GM12874 (cell line): ENCODE data around the gene CDK10.

ENCODE experiments used
- TF ChIP-seq, protein P1 (sequence below): IDR thresholded peaks from 2 replicates; pipeline ENCODE4 v1.5.1; 2011; ENCODE audit warnings: low read depth, mild to moderate bottlenecking, control low read depth, low read length, moderate library complexity; ENCODE audit not compliant: insufficient read depth

Gene CDK10

DNA sequence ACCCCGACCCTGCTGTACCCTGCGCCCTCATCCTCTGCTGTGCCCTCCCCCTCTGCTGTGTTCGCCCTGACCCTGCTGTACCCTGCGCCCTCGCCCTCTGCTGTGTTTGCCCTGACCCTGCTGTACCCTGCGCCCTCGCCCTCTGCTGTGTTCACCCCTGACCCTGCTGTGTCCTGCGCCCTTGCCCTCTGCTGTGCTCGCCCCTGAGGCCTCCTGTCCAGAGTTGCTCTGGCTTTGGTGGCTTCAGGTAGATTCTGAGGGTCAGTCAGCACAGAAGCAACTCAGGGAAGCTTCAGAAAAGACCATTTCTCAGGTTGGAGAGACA is 46.4 kb downstream of the CDK10 start:
- TF ChIP-seq, protein P1, sequence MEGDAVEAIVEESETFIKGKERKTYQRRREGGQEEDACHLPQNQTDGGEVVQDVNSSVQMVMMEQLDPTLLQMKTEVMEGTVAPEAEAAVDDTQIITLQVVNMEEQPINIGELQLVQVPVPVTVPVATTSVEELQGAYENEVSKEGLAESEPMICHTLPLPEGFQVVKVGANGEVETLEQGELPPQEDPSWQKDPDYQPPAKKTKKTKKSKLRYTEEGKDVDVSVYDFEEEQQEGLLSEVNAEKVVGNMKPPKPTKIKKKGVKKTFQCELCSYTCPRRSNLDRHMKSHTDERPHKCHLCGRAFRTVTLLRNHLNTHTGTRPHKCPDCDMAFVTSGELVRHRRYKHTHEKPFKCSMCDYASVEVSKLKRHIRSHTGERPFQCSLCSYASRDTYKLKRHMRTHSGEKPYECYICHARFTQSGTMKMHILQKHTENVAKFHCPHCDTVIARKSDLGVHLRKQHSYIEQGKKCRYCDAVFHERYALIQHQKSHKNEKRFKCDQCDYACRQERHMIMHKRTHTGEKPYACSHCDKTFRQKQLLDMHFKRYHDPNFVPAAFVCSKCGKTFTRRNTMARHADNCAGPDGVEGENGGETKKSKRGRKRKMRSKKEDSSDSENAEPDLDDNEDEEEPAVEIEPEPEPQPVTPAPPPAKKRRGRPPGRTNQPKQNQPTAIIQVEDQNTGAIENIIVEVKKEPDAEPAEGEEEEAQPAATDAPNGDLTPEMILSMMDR: no peak

DNA sequence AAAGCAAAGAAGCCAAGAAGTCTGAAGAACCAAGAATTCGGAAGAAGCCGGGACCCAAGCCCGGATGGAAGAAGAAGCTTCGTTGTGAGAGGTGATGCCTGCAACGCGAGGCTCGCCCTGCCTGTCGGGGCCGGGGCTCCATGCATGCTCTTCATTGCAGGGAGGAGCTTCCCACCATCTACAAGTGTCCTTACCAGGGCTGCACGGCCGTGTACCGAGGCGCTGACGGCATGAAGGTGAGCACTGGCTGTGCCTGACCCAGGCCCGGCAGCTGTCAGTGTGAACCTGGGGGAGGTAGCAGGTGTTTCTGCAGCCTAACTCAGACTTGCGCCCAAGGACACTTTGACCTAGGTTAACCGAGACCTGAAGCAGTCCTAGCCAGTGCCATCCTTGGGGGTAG is 46.8 kb downstream of the CDK10 start:
- TF ChIP-seq, protein P1: no peak

DNA sequence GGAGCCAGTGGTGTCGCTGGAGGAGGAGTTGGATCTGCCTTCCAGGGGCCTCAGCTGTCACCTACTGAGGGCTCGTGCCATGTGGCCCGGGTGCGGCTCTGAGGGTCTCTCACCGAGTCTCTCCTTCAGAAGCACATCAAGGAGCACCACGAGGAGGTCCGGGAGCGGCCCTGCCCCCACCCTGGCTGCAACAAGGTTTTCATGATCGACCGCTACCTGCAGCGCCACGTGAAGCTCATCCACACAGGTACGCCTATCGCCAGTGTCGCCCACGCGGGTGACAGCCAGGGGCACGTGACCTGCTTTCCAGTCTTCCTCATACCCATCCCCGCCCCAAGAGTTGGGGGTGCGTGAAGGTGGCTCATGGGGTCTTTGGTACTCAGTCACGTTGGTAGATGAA is 47.3 kb downstream of the CDK10 start:
- TF ChIP-seq, protein P1: no peak

DNA sequence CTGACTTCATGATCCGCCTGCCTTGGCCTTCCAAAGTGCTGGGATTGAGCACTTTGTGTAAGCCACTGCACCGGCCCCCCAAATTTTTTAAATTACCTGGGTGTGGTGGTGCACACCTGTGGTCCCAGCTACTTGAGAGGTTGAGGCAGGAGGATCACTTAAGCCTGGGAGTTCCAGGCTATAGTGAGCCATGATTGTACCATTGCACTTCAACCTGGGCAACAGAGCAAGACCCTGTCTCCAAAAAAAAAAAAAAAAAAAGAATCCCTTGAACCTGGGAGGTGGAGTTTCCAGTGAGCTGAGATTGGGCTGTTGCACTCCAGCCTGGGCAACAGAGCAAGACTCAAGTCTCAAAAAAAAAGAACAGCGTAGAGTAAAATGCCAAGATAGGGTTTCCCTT is 50.1 kb downstream of the CDK10 start:
- TF ChIP-seq, protein P1: no peak

DNA sequence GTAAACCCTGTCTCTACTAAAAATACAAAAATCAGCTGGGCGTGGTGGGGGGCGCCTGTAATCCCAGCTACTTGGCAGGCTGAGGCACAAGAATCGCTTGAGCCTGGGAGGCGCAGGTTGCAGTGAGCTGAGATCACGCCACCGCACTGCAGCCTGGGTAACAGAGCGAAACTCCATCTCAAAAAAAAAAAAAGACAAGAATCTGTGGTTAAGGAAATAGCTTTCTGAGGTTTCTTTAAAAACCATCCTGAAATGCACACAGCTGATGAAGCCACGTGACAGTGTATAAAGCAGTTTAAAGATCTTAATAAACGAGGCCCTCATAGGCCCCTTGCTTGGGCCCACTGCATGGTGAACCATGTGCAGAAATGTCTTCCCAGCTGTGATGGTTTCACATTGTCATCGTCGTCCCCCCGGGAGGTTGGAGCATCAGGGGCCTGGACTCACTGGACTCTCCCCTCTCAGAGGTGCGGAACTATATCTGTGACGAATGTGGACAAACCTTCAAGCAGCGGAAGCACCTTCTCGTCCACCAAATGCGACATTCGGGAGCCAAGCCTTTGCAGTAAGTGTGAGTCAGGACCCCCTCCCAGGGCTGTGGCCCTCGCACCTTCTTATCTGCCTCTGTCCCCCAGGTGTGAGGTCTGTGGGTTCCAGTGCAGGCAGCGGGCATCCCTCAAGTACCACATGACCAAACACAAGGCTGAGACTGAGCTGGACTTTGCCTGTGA is 51.0 kb downstream of the CDK10 start:
- TF ChIP-seq, protein P1: no peak

DNA sequence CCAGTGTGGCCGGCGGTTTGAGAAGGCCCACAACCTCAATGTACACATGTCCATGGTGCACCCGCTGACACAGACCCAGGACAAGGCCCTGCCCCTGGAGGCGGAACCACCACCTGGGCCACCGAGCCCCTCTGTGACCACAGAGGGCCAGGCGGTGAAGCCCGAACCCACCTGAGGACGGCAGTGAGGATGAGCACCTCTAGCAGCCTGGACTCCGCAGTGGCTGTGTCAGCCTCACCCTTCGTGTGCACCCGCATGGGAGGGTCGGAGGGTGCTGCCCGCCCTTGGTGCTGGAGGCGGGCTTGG is 51.5 kb downstream of the CDK10 start:
- TF ChIP-seq, protein P1: no peak

DNA sequence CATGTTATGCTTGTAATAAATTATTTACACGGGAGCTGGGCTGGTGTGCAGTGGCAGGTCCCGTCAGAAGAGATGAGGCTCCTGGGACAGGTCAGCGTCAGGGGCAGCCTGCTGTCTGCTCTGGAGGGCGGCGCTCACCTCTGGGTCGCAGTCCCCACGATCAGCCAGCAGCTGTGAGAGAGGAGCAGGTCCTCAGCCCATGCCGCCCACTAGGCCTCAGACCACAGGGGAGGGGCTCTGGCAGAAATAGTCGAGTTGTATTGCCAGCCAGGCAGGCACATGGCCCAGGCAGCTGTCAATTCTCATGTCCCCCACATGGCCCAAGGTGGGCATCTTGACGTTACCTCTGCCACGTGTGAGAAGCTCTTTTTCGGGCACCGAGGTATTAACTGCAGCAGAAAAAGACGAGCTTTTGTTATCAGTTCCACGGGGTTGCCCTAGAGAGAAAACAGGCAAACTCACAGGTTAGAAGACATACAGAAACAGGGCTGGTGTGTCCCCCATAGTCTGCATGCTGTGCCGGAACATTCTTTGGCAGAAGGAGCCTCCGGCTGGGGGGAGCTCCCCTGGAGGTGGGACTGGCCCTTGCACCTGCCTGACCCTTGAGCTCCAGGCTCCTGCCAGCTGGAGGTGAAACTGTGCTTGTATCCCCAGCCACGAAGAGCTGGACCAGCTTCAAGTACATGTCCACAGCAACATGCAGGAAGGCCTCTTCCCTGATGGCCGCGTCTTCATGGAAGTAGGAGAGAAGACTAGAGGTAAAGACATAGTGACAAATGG is 52.2 kb downstream of the CDK10 start:
- TF ChIP-seq, protein P1: no peak
